ENCODE measurements around the gene MUC5B. TPM values are rescaled to one million over a fixed set of nuclear protein-coding genes. Genes with fewer than 3 reads are reported as not detected.
A peak's percentile ranks its signal among the peaks of the same experiment; 100 is the strongest.

Gene MUC5B
- total and polyA plus RNA-seq, 2 donors from 2014 or later, result 0.38 TPM; not detected in 1

GRCh38 chr11:1288426-1289151 is 65.7 kb downstream of the MUC5B start:
- TF ChIP-seq CTCF (IDR thresholded peaks at IDR 0.05; ENCODE audit: borderline replicate concordance, extremely low read depth, insufficient read depth), result no peak
- intact Hi-C loops (cut with DNase I), result no loop called here
- Histone ChIP-seq H3K9me3 (ENCODE audit: control insufficient read depth in 2 of 3, insufficient read depth in 1 of 3, low read length in 3 of 3) (no peaks in the 10 kb centered on the region), H3K4me1 (ENCODE audit: control insufficient read depth in 2 of 3, insufficient read depth in 2 of 3, low read depth in 1 of 3, low read length in 3 of 3) (no peaks in the 10 kb centered on the region), H3K9ac (ENCODE audit: low read length in 3 of 3) (no peak overlapping the region), H3K27me3 (ENCODE audit: control insufficient read depth, insufficient read depth, low read length) (no peaks in the 10 kb centered on the region), H3K27ac (ENCODE audit: low read depth in 2 of 2, low read length in 2 of 2) (no peak overlapping the region), H3K36me3 (ENCODE audit: control insufficient read depth in 2 of 3, insufficient read depth in 3 of 3, low read length in 3 of 3) (peaks cover 0 to 35% (median 30%) of the 10 kb centered on the region in 3 donors), H3K4me3 (ENCODE audit: low read length in 3 of 3) (no peak overlapping the region)
- DNase-seq (peak in 1 of 5 donors; percentile 63), FAIRE-seq (no peak)

GRCh38 chr11:1289211-1289935 is 66.5 kb downstream of the MUC5B start:
- Histone ChIP-seq H3K9me3 (ENCODE audit: control insufficient read depth in 2 of 3, insufficient read depth in 1 of 3, low read length in 3 of 3) (no peaks in the 10 kb centered on the region), H3K36me3 (ENCODE audit: control insufficient read depth in 2 of 3, insufficient read depth in 3 of 3, low read length in 3 of 3) (peaks cover 0 to 35% (median 30%) of the 10 kb centered on the region in 3 donors)

GRCh38 chr11:1290052-1291040 is 67.5 kb downstream of the MUC5B start:
- intact Hi-C loops (cut with DNase I), result no loop called here
- Histone ChIP-seq H3K36me3 (ENCODE audit: control insufficient read depth in 2 of 3, insufficient read depth in 3 of 3, low read length in 3 of 3) (peaks cover 0 to 33% (median 26%) of the 10 kb centered on the region in 3 donors), H3K27ac (ENCODE audit: low read depth in 2 of 2, low read length in 2 of 2) (no peak overlapping the region), H3K9me3 (ENCODE audit: control insufficient read depth in 2 of 3, insufficient read depth in 1 of 3, low read length in 3 of 3) (no peaks in the 10 kb centered on the region), H3K9ac (ENCODE audit: low read length in 3 of 3) (no peak overlapping the region), H3K4me1 (ENCODE audit: control insufficient read depth in 2 of 3, insufficient read depth in 2 of 3, low read depth in 1 of 3, low read length in 3 of 3) (no peaks in the 10 kb centered on the region), H3K27me3 (ENCODE audit: control insufficient read depth, insufficient read depth, low read length) (no peaks in the 10 kb centered on the region), H3K4me3 (ENCODE audit: low read length in 3 of 3) (no peak overlapping the region)
- DNase-seq (peak in 2 of 5 donors; percentile 30 to 43), FAIRE-seq (no peak)
- no peak for TF ChIP-seq CTCF (IDR thresholded peaks at IDR 0.05; ENCODE audit: borderline replicate concordance, extremely low read depth, insufficient read depth)

More at GRCh38 chr11:1289211-1289935, 66.5 kb downstream of the MUC5B start:
- DNase-seq, result peak in 1 of 5 donors; percentile 56
- Histone ChIP-seq H3K27me3 (ENCODE audit: control insufficient read depth, insufficient read depth, low read length) (no peaks in the 10 kb centered on the region), H3K9ac (ENCODE audit: low read length in 3 of 3) (no peak overlapping the region), H3K4me3 (ENCODE audit: low read length in 3 of 3) (no peak overlapping the region), H3K4me1 (ENCODE audit: control insufficient read depth in 2 of 3, insufficient read depth in 2 of 3, low read depth in 1 of 3, low read length in 3 of 3) (no peaks in the 10 kb centered on the region), H3K27ac (ENCODE audit: low read depth in 2 of 2, low read length in 2 of 2) (no peak overlapping the region)
- FAIRE-seq, result no peak
- intact Hi-C loops (cut with DNase I), result no loop called here
- TF ChIP-seq CTCF (IDR thresholded peaks at IDR 0.05; ENCODE audit: borderline replicate concordance, extremely low read depth, insufficient read depth), result no peak
